Tibial artery (tissue), 4 donors: ENCODE data around the gene MEI1.
"Not testable (repeated sequence)": the region's sequence is repeated elsewhere in the genome, so short reads cannot be mapped to it uniquely, and the experiment has no call there.

ENCODE experiments used
- DNase-seq, 2 donors: peaks; one replicate each; pipeline ENCODE4 v3.0.0-alpha.2; 2019
- H3K27ac ChIP-seq, 2 donors: fragments of 200-600 bp; sonication (generic) in 1 of 2; 1 replicate in 1 of 2; 2 replicates in 1 of 2; pipeline ENCODE4 v1.5.1; 2018 to 2019; ENCODE audit warnings: mild to moderate bottlenecking in 1 of 2
- H3K27me3 ChIP-seq, 2 donors: fragments of 200-600 bp; sonication (generic) in 1 of 2; one replicate each; pipeline versions ENCODE4 v1.5.1 to v1.6.0; 2016 to 2019
- H3K36me3 ChIP-seq, 3 donors: fragments of 200-600 bp; sonication (generic) in 2 of 3; one replicate each; pipeline ENCODE4 v1.5.1; 2016 to 2019; ENCODE audit warnings: mild to moderate bottlenecking in 2 of 3
- H3K4me1 ChIP-seq, 4 donors: fragments of 200-600 bp; sonication (generic) in 2 of 4; 1 replicate in 3 of 4; 2 replicates in 1 of 4; pipeline ENCODE4 v1.5.1; 2016 to 2019
- H3K4me3 ChIP-seq, 2 donors: fragments of 200-600 bp; sonication (generic) in 1 of 2; 1 replicate in 1 of 2; 2 replicates in 1 of 2; pipeline ENCODE4 v1.5.1; 2018 to 2019; ENCODE audit warnings: mild to moderate bottlenecking in 2 of 2
- H3K9me3 ChIP-seq, 3 donors: fragments of 200-600 bp; sonication (generic) in 1 of 3; one replicate each; pipeline ENCODE4 v1.5.1; 2016 to 2019
- intact Hi-C: fragments of 100-400 bp; cut with DNase I; formaldehyde crosslinking; loops from one replicate; pipeline ENCODE4 v1.15.0; 2023; ENCODE audit warnings: low total_unique reads
- TF ChIP-seq, protein P1 (sequence below), 2 experiments: fragments of 200-600 bp in 1 of 2; fragments of 450-650 bp in 1 of 2; IDR thresholded peaks; one replicate each; pipeline ENCODE4 v1.5.1; 2017 to 2019; ENCODE audit warnings: antibody characterized with exemption in 2 of 2, mild to moderate bottlenecking in 1 of 2, moderate library complexity in 1 of 2

Gene MEI1

GRCh38 chr22:41657709-41658108, 41.6 kb upstream of the MEI1 start:
- H3K4me3 ChIP-seq: no peak overlapping the region
- peak in 1 of 2 donors; percentile 37 for DNase-seq
- H3K36me3 ChIP-seq: peaks cover 96 to 100% (median 100%) of the 10 kb centered on the region in 3 donors
- H3K27ac ChIP-seq: no peak overlapping the region
- H3K27me3 ChIP-seq: no peaks in the 10 kb centered on the region
- TF ChIP-seq, protein P1, sequence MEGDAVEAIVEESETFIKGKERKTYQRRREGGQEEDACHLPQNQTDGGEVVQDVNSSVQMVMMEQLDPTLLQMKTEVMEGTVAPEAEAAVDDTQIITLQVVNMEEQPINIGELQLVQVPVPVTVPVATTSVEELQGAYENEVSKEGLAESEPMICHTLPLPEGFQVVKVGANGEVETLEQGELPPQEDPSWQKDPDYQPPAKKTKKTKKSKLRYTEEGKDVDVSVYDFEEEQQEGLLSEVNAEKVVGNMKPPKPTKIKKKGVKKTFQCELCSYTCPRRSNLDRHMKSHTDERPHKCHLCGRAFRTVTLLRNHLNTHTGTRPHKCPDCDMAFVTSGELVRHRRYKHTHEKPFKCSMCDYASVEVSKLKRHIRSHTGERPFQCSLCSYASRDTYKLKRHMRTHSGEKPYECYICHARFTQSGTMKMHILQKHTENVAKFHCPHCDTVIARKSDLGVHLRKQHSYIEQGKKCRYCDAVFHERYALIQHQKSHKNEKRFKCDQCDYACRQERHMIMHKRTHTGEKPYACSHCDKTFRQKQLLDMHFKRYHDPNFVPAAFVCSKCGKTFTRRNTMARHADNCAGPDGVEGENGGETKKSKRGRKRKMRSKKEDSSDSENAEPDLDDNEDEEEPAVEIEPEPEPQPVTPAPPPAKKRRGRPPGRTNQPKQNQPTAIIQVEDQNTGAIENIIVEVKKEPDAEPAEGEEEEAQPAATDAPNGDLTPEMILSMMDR (IDR thresholded peaks at IDR 0.05): no peak
- H3K4me1 ChIP-seq: no peaks in the 10 kb centered on the region
- no peaks in the 10 kb centered on the region for H3K9me3 ChIP-seq
- intact Hi-C loops: no loop called here

- Histone ChIP-seq H3K4me3 (no peak overlapping the region), H3K9me3 (no peaks in the 10 kb centered on the region), H3K27me3 (no peaks in the 10 kb centered on the region), H3K27ac (no peak overlapping the region), H3K36me3 (peaks cover 95 to 100% (median 100%) of the 10 kb centered on the region in 3 donors), H3K4me1 (no peaks in the 10 kb centered on the region)
- TF ChIP-seq, protein P1 (IDR thresholded peaks at IDR 0.05): no peak
- peak in 1 of 2 donors; percentile 9 for DNase-seq
- intact Hi-C loops: no loop called here
Measured at GRCh38 chr22:41658869-41659268, 40.4 kb upstream of the MEI1 start.

DNA sequence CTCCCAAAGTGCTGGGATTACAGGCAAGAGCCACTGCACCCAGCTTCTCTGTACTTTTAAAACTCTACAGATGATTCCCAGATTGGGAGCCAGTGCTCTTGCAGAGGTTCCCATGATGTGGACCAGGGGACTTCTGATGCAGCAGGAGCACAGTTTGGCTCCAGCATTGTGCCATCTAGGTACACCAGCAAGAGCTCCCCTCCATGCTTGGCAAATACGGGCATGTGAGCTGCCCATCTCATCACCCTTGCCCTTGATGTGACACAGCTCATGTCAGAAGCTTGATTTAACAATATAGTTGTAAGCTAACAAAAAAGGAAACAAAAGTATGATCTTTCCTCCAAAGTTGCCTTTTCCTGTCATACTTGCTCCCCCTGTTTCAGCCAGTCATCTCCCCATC, 39.4 kb upstream of the MEI1 start:
- intact Hi-C loops: no loop called here

GRCh38 chr22:41660416-41660815, 38.9 kb upstream of the MEI1 start:
- H3K27me3 ChIP-seq: no peaks in the 10 kb centered on the region
- H3K9me3 ChIP-seq: no peaks in the 10 kb centered on the region
- peaks cover 88 to 100% (median 97%) of the 10 kb centered on the region in 3 donors for H3K36me3 ChIP-seq
- no peak overlapping the region for H3K4me3 ChIP-seq
- H3K4me1 ChIP-seq: no peaks in the 10 kb centered on the region
- intact Hi-C loops: no loop called here
- peak in 1 of 2 donors; percentile 37 for DNase-seq
- no peak overlapping the region for H3K27ac ChIP-seq
- TF ChIP-seq, protein P1 (IDR thresholded peaks at IDR 0.05): no peak

More for the DNA sequence above, 39.4 kb upstream of the MEI1 start:
- no peak overlapping the region for H3K4me3 ChIP-seq
- H3K27me3 ChIP-seq: no peaks in the 10 kb centered on the region
- TF ChIP-seq, protein P1 (IDR thresholded peaks at IDR 0.05): no peak
- H3K9me3 ChIP-seq: no peaks in the 10 kb centered on the region
- no peak overlapping the region for H3K27ac ChIP-seq
- peaks cover 92 to 100% (median 99%) of the 10 kb centered on the region in 3 donors for H3K36me3 ChIP-seq
- H3K4me1 ChIP-seq: no peaks in the 10 kb centered on the region
- DNase-seq: peak in 1 of 2 donors; percentile 29

DNA sequence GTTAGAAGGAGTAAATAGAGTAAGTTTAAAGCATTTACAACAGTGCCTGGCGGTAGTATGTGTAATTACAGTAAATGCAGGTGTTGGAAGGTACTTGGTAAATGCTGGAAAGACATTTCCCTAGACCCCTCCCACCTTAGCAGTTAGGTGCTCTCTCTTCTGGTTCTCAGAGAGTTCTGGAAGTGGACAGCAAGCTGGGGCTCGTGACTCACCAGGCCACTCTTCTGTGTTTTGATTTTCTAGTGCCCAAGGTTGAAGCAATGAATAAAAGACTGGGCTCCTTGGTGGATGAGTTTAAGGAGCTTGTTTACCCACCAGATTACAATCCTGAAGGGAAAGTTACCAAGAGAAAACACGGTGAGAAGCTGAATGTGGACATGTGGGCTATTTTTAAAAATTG, 38.2 kb upstream of the MEI1 start:
- Histone ChIP-seq H3K4me1 (no peaks in the 10 kb centered on the region), H3K36me3 (peaks cover 81 to 96% (median 90%) of the 10 kb centered on the region in 3 donors), H3K4me3 (no peak overlapping the region), H3K27me3 (no peaks in the 10 kb centered on the region), H3K9me3 (no peaks in the 10 kb centered on the region), H3K27ac (no peak overlapping the region)
- DNase-seq: peak in 1 of 2 donors; percentile 5
- intact Hi-C loops: no loop called here
- TF ChIP-seq, protein P1 (IDR thresholded peaks at IDR 0.05): no peak

DNA sequence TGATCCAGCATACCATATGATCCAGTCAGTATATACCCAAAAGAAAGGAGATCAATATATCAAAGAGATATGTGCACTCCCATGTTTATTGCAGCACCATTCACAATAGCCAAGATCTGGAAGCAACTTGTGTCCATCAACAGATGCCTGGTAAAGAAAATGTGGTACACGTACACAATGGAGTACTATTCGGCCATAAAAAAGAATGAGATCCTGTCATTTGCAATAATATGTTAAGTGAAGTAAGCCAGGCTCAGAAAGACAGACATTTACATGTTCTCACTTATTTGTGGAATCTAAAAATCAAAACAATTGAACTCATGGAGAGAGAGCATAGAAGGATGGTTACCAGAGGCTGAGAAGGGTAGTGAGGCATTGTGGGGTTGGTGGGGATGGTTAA, 37.6 kb upstream of the MEI1 start:
- intact Hi-C loops: no loop called here
- Histone ChIP-seq H3K27ac (no peak overlapping the region), H3K27me3 (no peaks in the 10 kb centered on the region), H3K36me3 (peaks cover 75 to 89% (median 84%) of the 10 kb centered on the region in 3 donors), H3K4me1 (peaks cover 0 to 5% (median 0%) of the 10 kb centered on the region in 4 donors), H3K4me3 (no peak overlapping the region), H3K9me3 (no peaks in the 10 kb centered on the region)
- TF ChIP-seq, protein P1 (IDR thresholded peaks at IDR 0.05): no peak
- DNase-seq: no peak

GRCh38 chr22:41663594-41663993, 35.7 kb upstream of the MEI1 start:
- H3K27ac ChIP-seq, intact Hi-C loops, H3K9me3 ChIP-seq, H3K27me3 ChIP-seq, H3K4me3 ChIP-seq: not testable (repeated sequence)
- Histone ChIP-seq H3K4me1 (peaks cover 0 to 14% (median 5%) of the 10 kb centered on the region in 4 donors), H3K36me3 (peaks cover 58 to 71% (median 65%) of the 10 kb centered on the region in 3 donors)
- peak in 1 of 2 donors; percentile 29 for DNase-seq
